Embryonic facial prominence (tissue), 1 donor: ENCODE results near the gene PAMR1.
"Not testable (repeated sequence)": the region's sequence is repeated elsewhere in the genome, so short reads cannot be mapped to it uniquely, and the experiment has no call there.

ENCODE experiments used
- DNase-seq: peaks from one replicate; pipeline ENCODE4 v3.0.0-alpha.2; 2016; ENCODE audit errors: extremely low spot score

PAMR1 gene

GRCh38 chr11:35545391-35546003, 20.1 kb upstream of the PAMR1 start:
- no peak for DNase-seq

- DNase-seq: no peak
Observed at GRCh38 chr11:35543481-35543880, 18.1 kb upstream of the PAMR1 start.

- DNase-seq: peak; percentile 50
Observed at GRCh38 chr11:35541621-35542375, 16.4 kb upstream of the PAMR1 start.

DNA sequence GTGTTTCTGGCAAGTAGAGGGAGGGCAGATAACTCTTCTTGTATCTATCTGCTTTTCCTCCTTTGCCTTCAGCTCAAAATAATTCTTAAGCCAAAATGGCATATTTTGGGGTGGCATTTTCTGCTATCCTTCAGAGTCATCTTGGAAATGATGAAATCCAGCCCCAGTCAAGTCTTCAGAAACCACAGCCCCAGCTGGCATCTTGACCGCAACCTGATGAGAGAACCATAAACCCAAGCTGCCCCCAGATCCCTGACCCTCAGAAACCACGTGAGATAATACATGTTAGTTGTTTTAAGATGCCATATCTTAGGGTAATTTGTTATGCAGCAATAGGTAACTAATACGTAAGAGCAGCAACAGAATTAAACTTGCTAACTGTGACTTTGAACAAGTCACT, 15.1 kb upstream of the PAMR1 start:
- no peak for DNase-seq

- DNase-seq: no peak
Observed at GRCh38 chr11:35539781-35540281, 14.4 kb upstream of the PAMR1 start.

GRCh38 chr11:35539256-35539655, 13.8 kb upstream of the PAMR1 start:
- no peak for DNase-seq

GRCh38 chr11:35536470-35536869, 11.1 kb upstream of the PAMR1 start:
- DNase-seq: no peak

DNA sequence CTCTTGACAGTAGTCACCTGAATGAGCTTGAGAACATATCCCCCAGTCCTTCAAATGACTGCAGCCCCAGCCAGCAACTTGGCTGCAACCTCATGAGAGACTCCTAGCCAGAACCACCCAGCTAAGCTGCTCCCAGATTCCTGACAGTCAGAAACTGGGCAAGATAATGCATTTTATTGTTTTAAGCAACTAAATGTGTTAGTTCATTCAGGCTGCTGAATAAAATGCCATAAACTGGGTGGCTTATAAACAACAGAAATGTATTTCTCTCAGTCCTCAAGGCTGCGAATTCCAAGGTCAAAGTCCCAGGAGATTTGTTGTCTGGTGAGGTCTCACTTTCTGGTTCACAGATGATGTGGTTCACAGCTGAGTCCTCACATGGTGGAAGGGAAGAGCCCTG, 5.8 kb upstream of the PAMR1 start:
- no peak for DNase-seq

- DNase-seq: no peak
Observed at GRCh38 chr11:35529971-35530495, 4.6 kb upstream of the PAMR1 start.

- DNase-seq: no peak
Observed at GRCh38 chr11:35526370-35526792, 965 bp upstream of the PAMR1 start.

- no peak for DNase-seq
Observed at GRCh38 chr11:35524780-35525179, 636 bp downstream of the PAMR1 start.

DNA sequence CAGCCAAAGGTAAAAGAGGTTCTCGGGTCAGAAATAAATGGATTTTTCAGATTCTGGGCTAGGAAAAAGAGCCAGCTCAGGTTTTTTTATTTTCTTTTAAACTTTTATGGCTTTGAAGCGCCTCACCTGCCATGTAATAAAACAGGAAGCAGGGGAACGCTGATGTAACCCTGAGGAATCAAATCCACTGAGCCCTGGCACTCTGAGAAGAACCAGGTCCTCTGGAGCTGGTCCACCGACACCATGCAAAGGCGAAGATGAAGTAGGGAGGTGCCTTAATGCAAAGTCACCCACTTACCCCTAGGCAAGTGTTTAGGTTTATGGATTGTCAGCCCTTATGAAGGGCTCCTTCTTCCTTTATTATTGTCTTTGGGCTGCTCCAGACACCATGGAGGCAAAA, 1.6 kb downstream of the PAMR1 start:
- no peak for DNase-seq

GRCh38 chr11:35523331-35523768, 2.1 kb downstream of the PAMR1 start:
- no peak for DNase-seq

DNA sequence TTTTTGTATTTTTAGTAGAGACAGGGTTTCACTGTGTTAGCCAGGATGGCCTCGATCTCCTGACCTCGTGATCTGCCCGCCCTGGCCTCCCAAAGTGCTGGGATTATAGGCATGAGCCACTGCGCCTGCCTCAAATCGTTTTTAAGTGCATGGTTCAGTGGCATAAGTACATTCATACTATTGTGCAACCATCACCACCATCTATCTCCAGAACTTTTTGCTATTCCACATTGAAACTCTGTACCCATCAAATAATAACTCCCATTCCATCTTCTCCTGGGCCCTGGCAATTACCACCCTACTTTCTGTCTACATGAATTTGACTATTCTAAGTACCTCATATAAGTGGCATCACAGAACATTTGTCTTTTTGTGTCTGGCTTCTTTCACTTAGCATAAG, 3.3 kb downstream of the PAMR1 start:
- not testable (repeated sequence) for DNase-seq

GRCh38 chr11:35520376-35520775, 5.0 kb downstream of the PAMR1 start:
- no peak for DNase-seq

DNA sequence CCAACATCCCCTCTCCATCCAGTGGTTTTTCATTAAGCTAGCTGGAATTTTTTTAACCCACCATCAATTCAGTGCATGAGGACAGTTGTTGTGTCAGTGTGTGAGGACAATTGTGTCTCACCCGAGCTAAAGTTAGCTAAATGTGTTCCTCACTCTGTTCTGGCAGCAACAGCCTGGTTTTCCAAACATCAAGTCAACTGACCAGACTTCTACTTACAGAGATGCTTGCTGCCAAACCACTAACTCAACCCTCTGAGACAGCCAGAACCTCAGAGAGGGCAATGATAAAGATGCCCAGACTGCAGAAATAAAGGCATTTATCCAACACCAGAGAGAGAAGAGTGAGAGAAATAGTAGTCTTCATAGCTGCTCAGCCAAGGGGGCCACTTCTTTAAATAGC, 6.7 kb downstream of the PAMR1 start:
- no peak for DNase-seq

DNA sequence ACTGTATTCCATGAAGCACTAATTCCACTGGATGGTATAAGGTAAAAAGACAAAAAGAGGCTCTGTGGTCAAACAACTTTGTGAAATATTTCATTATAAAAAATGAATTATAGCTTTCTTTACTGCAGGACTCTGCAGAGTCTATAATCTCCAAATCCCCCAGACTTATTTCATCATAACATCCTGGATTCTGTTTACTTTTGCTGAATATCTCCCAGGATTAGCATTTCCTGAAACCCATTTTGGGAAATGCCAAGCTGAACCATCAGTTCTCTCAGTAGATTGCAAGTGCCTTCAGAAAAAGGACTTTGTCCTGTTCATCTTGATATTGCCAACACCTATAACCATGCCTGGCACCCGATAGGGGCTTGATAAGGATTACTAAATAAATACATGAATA, 7.9 kb downstream of the PAMR1 start:
- DNase-seq: no peak

- no peak for DNase-seq
Observed at GRCh38 chr11:35516403-35516802, 9.0 kb downstream of the PAMR1 start.

DNA sequence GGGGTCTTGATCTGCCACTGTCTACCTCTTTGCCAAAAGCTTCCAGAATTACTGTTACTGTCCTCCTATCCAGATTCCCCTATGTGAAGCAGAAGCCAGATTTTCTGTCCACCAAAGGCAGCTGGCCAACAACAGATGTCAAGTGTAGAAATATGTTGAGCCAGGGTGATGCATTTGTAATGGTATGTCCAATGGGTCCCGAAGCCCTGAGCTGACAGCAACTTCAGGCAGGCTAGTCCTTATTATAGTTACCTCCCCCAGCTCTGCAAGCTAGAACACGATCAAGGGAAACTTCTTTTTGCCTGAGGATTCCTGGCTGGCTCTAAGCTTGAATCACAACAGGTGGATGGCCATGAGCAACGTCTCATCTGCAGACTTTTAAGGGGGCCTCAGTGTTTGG, 10.2 kb downstream of the PAMR1 start:
- no peak for DNase-seq

GRCh38 chr11:35514481-35514880, 10.9 kb downstream of the PAMR1 start:
- no peak for DNase-seq

DNA sequence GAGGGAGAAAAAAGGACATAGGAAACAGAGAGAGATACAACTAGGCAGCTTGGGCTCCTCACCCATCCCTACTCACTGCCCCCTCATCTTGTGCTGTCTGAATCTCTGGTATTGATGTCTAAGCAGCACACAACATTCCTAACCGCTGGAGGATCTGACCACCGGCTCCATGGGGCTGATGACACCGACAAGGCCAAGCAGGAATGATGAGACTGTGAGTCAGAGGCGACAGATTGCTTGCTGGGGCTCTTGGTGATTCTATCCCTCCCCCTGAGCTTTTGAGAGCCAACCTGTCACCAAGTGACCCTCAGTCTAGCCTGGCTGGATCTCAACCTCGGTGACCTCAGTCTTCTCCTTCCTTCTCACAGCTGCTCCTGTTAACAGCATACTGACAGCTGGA, 13.8 kb downstream of the PAMR1 start:
- DNase-seq: no peak

DNA sequence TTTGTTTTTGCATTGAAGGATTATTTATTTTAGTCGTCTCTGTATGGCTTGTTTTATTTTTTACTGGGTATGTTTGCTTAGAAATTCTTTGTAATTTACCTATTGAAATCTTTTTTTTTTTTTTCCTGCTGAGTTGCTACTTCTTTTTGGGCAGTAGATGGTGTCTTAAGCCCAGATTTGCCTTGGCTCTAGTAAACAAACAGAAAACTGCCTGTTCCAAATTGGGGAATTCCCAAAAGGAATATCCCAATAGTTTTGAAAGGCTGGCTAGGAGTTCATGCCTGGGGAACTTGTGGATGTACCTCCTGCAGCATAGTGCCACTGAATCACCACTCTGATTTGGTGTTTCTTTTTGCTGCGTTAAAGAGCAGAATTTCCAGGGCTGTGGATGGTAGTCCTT, 17.7 kb downstream of the PAMR1 start:
- no peak for DNase-seq

DNA sequence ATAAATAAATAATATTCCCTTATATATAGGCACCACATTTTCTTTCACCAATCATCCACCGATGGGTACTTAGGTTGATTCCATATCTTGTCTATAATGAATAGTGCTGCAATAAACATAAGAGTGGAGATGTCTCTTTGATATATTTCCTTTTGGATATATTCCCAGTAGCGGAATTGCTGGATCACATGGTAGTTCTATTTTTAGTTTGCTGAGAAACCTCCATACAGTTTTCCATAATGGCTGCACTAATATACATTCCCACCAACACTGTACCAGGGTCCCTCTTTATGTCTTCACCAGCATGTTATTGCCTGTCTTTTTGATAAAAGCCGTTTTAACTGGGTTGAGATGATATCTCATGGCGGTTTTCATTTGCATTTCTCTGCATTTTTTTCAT, 23.6 kb downstream of the PAMR1 start:
- DNase-seq: no peak
